Bronchial epithelial cell (primary cell): Measurements from ENCODE around the gene BTBD19. TPM values are rescaled to one million over a fixed set of nuclear protein-coding genes. Genes with fewer than 3 reads are reported as not detected.

ENCODE experiments used
- DNase-seq: peaks from one replicate; pipeline ENCODE4 v3.0.0-alpha.2; 2010; ENCODE audit warnings: low read depth
- FAIRE-seq: peaks from 2 replicates; lab custom pipeline; 2011; peaks lifted over from hg19 to GRCh38; lab: Jason Lieb, UNC
- H3K27me3 ChIP-seq: 2 replicates; pipeline ENCODE4 v1.5.1; 2011; ENCODE audit warnings: low read length; ENCODE audit not compliant: control insufficient read depth, insufficient read depth
- H3K36me3 ChIP-seq: 2 replicates; pipeline ENCODE4 v1.5.1; 2011; ENCODE audit warnings: low read length; ENCODE audit not compliant: control insufficient read depth, insufficient read depth
- H3K4me3 ChIP-seq: 2 replicates; pipeline ENCODE4 v1.5.1; 2011; ENCODE audit warnings: mild to moderate bottlenecking, low read depth, low read length, control low read depth
- total RNA-seq: library from RNA; depleted of rRNA; stranded (reverse); fragments of >200 nt; gene quantifications from 2 replicates; pipeline ENCODE4 v1.2.1, GENCODE V29; 2014
- TF ChIP-seq, protein P1 (sequence below): IDR thresholded peaks from 2 replicates; pipeline ENCODE4 v1.5.1; 2011; ENCODE audit warnings: mild to moderate bottlenecking, moderate library complexity, low read length, control low read depth, inconsistent platforms; ENCODE audit not compliant: insufficient read depth, severe bottlenecking

BTBD19 gene
- total RNA-seq, 1 donor from 2014 or later = 0.53 TPM

DNA sequence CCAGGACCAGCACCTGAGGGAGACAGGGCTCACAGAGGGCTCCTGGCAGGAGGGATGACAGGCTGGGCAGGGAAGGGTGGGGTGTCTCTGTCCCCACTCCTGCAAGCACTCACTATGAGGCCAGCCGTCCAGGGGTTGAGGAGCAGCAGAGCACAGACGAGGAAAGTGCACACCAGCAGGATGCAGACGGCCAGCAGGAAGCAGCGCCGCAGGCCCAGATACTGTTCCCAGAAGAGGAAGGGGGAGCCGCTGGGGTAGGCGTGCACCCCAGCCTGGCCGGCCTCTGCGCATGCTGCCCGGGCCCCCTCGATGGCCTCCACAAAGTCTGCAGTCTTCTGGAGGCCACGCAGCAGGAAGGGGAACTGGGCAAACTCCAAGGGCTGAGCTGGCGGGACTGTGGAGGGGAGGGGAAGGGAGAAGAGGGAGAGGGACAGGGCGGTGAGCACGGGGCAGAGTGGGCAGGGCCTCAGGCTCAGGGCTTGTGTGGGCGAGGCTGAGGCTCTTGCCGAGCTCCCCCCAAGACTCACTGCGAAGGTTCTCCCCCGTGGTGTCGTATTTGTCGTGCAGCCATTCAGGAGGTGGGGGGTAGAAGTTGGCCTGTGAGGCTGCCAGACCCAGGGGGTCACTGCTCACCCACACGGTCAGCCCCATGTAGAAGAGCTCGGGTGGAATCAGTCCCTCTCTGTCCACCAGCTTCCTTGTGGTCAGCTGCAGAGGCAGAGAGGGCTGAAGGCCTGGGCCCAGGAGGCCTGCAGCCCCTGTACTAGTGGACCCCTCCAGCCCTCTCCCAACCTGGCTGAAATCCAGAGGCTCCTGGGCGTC lies 18.3 kb downstream of the BTBD19 start:
- TF ChIP-seq, protein P1, sequence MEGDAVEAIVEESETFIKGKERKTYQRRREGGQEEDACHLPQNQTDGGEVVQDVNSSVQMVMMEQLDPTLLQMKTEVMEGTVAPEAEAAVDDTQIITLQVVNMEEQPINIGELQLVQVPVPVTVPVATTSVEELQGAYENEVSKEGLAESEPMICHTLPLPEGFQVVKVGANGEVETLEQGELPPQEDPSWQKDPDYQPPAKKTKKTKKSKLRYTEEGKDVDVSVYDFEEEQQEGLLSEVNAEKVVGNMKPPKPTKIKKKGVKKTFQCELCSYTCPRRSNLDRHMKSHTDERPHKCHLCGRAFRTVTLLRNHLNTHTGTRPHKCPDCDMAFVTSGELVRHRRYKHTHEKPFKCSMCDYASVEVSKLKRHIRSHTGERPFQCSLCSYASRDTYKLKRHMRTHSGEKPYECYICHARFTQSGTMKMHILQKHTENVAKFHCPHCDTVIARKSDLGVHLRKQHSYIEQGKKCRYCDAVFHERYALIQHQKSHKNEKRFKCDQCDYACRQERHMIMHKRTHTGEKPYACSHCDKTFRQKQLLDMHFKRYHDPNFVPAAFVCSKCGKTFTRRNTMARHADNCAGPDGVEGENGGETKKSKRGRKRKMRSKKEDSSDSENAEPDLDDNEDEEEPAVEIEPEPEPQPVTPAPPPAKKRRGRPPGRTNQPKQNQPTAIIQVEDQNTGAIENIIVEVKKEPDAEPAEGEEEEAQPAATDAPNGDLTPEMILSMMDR = no peak
- Histone ChIP-seq H3K36me3 (no peaks in the 10 kb centered on the region), H3K27me3 (no peaks in the 10 kb centered on the region), H3K4me3 (no peak overlapping the region)
- no peak for DNase-seq
- FAIRE-seq = no peak

DNA sequence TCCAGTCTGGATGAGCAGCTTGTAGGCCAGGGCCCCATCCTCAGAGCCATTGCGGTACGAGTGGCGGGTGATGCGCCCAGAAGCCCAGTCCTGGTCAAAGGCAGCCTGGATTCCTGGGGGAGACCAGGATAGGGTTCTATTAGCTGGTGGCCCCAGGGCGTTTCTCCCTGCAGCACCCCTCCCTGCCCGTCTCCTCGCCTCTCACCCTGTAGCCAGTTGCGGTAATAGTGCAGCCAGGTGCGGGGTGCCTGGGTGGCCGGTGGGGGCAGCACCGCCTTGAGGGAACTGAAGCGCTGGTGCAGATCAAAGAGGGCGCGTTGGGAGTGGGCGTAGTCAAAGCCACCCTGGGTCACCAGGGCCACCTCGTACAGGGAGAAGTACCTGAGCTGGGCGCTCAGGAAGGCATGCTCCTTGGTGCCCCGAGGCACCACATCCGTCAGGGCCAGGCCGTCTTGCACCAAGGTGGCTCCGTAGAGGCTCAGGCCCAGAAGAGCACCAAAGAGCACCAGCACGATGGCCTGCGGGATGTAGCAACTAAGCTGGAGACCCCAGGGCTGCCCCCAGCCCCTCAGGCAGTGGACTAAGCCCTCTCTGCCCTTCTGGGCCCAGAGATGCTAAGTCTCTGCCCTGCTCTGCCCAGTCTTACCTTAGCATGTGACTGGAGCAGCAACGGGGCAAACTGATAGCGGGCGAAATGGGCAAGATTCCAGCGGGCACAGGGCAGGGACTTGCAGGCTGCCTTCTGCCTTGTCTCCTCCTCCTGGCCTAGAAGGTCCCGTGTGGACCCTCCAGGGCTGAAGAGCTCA lies 19.1 kb downstream of the BTBD19 start:
- H3K4me3 ChIP-seq = no peak overlapping the region
- H3K36me3 ChIP-seq = no peaks in the 10 kb centered on the region
- TF ChIP-seq, protein P1 = no peak
- FAIRE-seq (no peak), DNase-seq (no peak)
- no peaks in the 10 kb centered on the region for H3K27me3 ChIP-seq

DNA sequence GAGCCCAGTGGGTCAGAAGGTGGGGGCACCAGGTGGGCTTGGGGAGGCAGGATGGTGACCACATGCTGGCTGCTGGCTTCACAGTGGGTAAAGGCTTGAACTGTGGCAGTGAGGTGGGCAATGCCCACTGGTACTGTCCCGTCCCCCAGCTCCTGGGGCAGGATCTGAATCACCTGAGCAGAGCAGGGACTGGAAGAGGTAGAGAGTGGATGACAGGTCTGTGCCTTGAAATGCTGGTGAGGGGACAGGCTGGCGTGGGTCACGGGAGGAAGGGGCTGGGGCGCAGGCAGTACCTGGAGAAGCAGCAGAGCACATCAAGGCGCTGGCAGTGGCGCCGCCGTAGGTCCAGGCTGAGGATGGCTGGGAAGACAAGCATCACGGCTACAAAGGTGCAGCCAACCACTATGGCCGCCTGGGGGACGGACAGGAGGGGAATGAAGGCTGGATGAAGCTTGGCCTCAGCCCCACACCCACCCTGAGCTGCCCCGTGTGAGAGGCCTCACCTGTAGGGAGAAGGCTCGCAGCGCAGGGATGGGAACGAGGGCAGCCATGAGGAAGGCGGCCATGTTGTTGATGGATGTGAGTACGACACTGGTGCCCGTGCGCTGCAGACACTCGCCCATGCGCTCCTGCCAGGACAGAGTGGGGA lies 19.8 kb downstream of the BTBD19 start:
- no peak for DNase-seq
- Histone ChIP-seq H3K4me3 (no peak overlapping the region), H3K36me3 (no peaks in the 10 kb centered on the region), H3K27me3 (no peaks in the 10 kb centered on the region)
- TF ChIP-seq, protein P1 = no peak
- no peak for FAIRE-seq

DNA sequence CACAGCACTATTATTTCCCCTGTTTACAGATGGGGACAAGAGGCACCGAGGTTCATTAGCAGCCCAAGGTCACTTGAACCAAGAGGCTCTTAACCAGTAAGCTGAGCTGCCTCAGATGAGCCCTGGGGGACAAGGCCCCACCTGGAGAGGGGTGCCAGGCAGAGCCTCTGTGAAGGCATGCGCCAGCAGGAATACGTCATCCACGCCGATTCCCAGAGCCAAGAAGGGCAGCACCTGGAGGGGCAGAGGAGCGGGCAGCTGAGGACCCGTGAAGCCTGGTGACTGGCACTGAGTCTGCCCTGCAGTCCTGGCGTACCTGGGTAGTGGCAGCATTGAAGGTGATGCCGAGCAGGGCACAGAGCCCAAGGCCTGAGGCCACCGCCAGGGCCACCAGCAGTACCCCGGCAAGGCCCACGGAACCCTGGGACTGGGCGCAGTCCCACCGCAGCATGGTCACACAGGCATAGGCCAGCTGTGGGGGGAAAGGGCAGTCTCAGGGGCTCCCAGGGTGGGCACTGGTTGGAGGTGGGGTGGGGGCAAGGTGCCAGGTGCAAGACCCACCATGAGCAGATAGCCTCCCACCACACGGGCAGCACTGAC lies 20.6 kb downstream of the BTBD19 start:
- H3K4me3 ChIP-seq = no peak overlapping the region
- TF ChIP-seq, protein P1 = no peak
- FAIRE-seq (no peak), DNase-seq (no peak)
- H3K27me3 ChIP-seq = no peaks in the 10 kb centered on the region
- H3K36me3 ChIP-seq = no peaks in the 10 kb centered on the region

DNA sequence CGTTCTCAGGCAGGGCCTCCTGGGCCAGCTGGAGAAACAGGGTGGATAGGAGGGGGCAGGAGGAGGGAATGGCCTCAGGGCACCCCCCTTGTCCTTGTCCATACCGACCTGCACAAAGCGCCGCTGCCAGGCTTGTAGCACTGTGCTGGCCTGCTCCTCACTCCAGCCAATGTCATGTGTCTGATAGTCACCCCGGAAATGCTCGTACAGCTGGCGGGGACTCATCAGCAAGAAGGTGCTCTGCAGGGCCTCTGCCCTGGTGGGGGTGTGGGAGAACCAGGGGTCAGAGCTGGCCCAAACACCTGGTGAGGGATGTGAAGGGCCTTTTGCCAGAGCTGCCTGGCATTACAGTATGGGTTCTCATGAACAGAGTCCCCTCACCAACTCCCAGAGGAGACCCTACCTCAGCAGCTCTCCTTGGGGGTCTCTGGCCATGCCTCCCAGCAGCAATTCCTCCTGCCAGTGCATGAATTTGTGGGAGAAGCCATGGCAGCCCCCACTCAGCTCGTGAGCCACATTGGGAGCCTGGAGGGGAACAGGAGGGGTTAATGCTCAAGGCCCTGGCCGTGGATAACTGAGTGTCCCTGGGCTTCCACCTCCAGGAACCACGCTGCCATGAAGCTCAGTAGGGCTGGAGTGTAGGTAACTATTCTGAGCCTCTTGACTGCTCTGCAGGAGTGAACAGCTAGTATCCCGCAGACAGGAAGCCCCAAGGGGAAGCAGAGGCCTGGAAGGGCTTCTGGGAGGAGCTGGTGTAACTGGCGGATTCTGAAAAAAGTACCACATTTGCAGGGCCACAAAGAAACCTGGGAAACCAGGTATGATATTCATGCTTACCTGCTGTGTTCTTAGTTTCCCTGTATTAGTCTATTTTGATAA lies 21.4 kb downstream of the BTBD19 start:
- TF ChIP-seq, protein P1 = no peak

More for the DNA sequence above, 21.4 kb downstream of the BTBD19 start:
- H3K4me3 ChIP-seq = no peak overlapping the region
- DNase-seq = no peak
- no peaks in the 10 kb centered on the region for H3K36me3 ChIP-seq
- FAIRE-seq = no peak
- no peaks in the 10 kb centered on the region for H3K27me3 ChIP-seq
